Esophagus muscularis mucosa (tissue), 4 donors: ENCODE data around the gene HS6ST2.

Experiments used
- EP300 ChIP-seq: sonication (generic); formaldehyde crosslinking; IDR thresholded peaks from one replicate; pipeline ENCODE4 v1.6.1; 2017; ENCODE audit warnings: antibody characterized with exemption
- POLR2A ChIP-seq: fragments of 450-650 bp; IDR thresholded peaks from one replicate; pipeline ENCODE4 v1.6.1; 2017; ENCODE audit warnings: antibody characterized with exemption, moderate library complexity, mild to moderate bottlenecking, low read depth
- POLR2AphosphoS5 ChIP-seq, 2 donors: sonication (generic); formaldehyde crosslinking; IDR thresholded peaks; one replicate each; pipeline ENCODE4 v1.6.1; 2017; ENCODE audit warnings: antibody characterized with exemption in 2 of 2
- TF ChIP-seq, protein P1 (sequence below), 3 experiments: fragments of 200-600 bp in 2 of 3; fragments of 450-650 bp in 1 of 3; sonication (generic) in 2 of 3; IDR thresholded peaks; one replicate each; pipeline ENCODE4 v1.5.1; 2017 to 2019; ENCODE audit warnings: antibody characterized with exemption in 3 of 3, mild to moderate bottlenecking in 2 of 3, moderate library complexity in 1 of 3

- TF ChIP-seq POLR2A (no peak), POLR2AphosphoS5 (IDR thresholded peaks at IDR 0.05) (no peak), EP300 (no peak)
- TF ChIP-seq, protein P1, sequence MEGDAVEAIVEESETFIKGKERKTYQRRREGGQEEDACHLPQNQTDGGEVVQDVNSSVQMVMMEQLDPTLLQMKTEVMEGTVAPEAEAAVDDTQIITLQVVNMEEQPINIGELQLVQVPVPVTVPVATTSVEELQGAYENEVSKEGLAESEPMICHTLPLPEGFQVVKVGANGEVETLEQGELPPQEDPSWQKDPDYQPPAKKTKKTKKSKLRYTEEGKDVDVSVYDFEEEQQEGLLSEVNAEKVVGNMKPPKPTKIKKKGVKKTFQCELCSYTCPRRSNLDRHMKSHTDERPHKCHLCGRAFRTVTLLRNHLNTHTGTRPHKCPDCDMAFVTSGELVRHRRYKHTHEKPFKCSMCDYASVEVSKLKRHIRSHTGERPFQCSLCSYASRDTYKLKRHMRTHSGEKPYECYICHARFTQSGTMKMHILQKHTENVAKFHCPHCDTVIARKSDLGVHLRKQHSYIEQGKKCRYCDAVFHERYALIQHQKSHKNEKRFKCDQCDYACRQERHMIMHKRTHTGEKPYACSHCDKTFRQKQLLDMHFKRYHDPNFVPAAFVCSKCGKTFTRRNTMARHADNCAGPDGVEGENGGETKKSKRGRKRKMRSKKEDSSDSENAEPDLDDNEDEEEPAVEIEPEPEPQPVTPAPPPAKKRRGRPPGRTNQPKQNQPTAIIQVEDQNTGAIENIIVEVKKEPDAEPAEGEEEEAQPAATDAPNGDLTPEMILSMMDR (IDR thresholded peaks at IDR 0.05), result no peak
These were observed 137.8 kb downstream of the HS6ST2 start for GRCh38 chrX:132820675-132821074.
